GM19467 (cell line): ENCODE measurements around the gene ZNF518B.
"Not testable (repeated sequence)": the region's sequence is repeated elsewhere in the genome, so short reads cannot be mapped to it uniquely, and the experiment has no call there.

Experiments
- ATAC-seq: cut with Tn5 transposase; IDR thresholded peaks from one replicate; pipeline ENCODE4 v1.9.1; 2021; ENCODE audit warnings: mild to moderate bottlenecking, moderate library complexity; ENCODE audit not compliant: unreplicated experiment

ZNF518B gene

GRCh38 chr4:10459305-10459704 lies 2.1 kb upstream of the ZNF518B start:
- no peak for ATAC-seq

- no peak for ATAC-seq
Observed at GRCh38 chr4:10458177-10458576, 951 bp upstream of the ZNF518B start.

GRCh38 chr4:10456595-10457254 lies 501 bp downstream of the ZNF518B start:
- ATAC-seq: peak; percentile 54

- ATAC-seq: no peak
Observed at GRCh38 chr4:10456260-10456594, 999 bp downstream of the ZNF518B start.

GRCh38 chr4:10455133-10455532 lies 2.1 kb downstream of the ZNF518B start:
- ATAC-seq: no peak

GRCh38 chr4:10454726-10455125 lies 2.5 kb downstream of the ZNF518B start:
- no peak for ATAC-seq

GRCh38 chr4:10454121-10454520 lies 3.1 kb downstream of the ZNF518B start:
- ATAC-seq: no peak

GRCh38 chr4:10448991-10449390 lies 8.2 kb downstream of the ZNF518B start:
- no peak for ATAC-seq

GRCh38 chr4:10442976-10443375 lies 14.2 kb downstream of the ZNF518B start:
- ATAC-seq: no peak

- no peak for ATAC-seq
Observed at GRCh38 chr4:10441512-10441911, 15.7 kb downstream of the ZNF518B start.

GRCh38 chr4:10438924-10439323 lies 18.3 kb downstream of the ZNF518B start:
- ATAC-seq: no peak

- ATAC-seq: no peak
Observed at GRCh38 chr4:10437735-10438134, 19.5 kb downstream of the ZNF518B start.

- not testable (repeated sequence) for ATAC-seq
Observed at GRCh38 chr4:10427680-10428079, 29.5 kb downstream of the ZNF518B start.

- ATAC-seq: no peak
Observed at GRCh38 chr4:10421344-10422055, 35.7 kb downstream of the ZNF518B start.

- no peak for ATAC-seq
Observed at GRCh38 chr4:10417740-10418139, 39.5 kb downstream of the ZNF518B start.

- no peak for ATAC-seq
Observed at GRCh38 chr4:10416441-10416840, 40.8 kb downstream of the ZNF518B start.

GRCh38 chr4:10413177-10413576 lies 44.0 kb downstream of the ZNF518B start:
- ATAC-seq: peak; percentile 71

GRCh38 chr4:10405672-10406071 lies 51.6 kb downstream of the ZNF518B start:
- ATAC-seq: no peak

- no peak for ATAC-seq
Observed at GRCh38 chr4:10403633-10404445, 53.4 kb downstream of the ZNF518B start.

GRCh38 chr4:10395971-10396580 lies 61.1 kb downstream of the ZNF518B start:
- ATAC-seq: no peak
